Measurements from ENCODE around the gene SCAMP5.

GRCh38 chr15:74958320-74958907 is 36.9 kb upstream of the SCAMP5 start:
- TF ChIP-seq, protein P1, sequence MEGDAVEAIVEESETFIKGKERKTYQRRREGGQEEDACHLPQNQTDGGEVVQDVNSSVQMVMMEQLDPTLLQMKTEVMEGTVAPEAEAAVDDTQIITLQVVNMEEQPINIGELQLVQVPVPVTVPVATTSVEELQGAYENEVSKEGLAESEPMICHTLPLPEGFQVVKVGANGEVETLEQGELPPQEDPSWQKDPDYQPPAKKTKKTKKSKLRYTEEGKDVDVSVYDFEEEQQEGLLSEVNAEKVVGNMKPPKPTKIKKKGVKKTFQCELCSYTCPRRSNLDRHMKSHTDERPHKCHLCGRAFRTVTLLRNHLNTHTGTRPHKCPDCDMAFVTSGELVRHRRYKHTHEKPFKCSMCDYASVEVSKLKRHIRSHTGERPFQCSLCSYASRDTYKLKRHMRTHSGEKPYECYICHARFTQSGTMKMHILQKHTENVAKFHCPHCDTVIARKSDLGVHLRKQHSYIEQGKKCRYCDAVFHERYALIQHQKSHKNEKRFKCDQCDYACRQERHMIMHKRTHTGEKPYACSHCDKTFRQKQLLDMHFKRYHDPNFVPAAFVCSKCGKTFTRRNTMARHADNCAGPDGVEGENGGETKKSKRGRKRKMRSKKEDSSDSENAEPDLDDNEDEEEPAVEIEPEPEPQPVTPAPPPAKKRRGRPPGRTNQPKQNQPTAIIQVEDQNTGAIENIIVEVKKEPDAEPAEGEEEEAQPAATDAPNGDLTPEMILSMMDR (IDR thresholded peaks at IDR 0.05), result peak; percentile 13; the same call in 1 of the 2 replicates
- TF ChIP-seq ZFX (IDR thresholded peaks at IDR 0.05; ENCODE audit: borderline replicate concordance), result no peak
